HepG2 (cell line): Measurements from ENCODE around the gene DGKD. TPM values are rescaled to one million over a fixed set of nuclear protein-coding genes. Genes with fewer than 3 reads are reported as not detected.
A peak's percentile ranks its signal among the peaks of the same experiment; 100 is the strongest.

Source experiments
- DPF2 ChIP-seq: sonication (generic); formaldehyde crosslinking; IDR thresholded peaks from 2 replicates; pipeline ENCODE4 v1.4.0; 2020; ENCODE audit warnings: mild to moderate bottlenecking, low read depth, missing genetic modification reagents, borderline replicate concordance
- HES4 ChIP-seq: sonication (generic); formaldehyde crosslinking; IDR thresholded peaks from 2 replicates; pipeline ENCODE4 v1.9.0; 2021; ENCODE audit warnings: mild to moderate bottlenecking, missing genetic modification reagents, borderline replicate concordance
- LCORL ChIP-seq, 2 experiments: fragments of 450-650 bp in 1 of 2; sonication (generic) in 1 of 2; formaldehyde crosslinking in 1 of 2; IDR thresholded peaks; 2 replicates each; pipeline versions ENCODE4 v1.5.0 to v1.6.1; 2017 to 2020; ENCODE audit warnings: antibody characterized with exemption in 1 of 2, missing genetic modification reagents in 1 of 2
- MTF2 ChIP-seq: sonication (generic); formaldehyde crosslinking; IDR thresholded peaks from 2 replicates; pipeline ENCODE4 v1.5.0; 2020; ENCODE audit warnings: missing genetic modification reagents, borderline replicate concordance
- NFYB ChIP-seq: sonication (generic); formaldehyde crosslinking; IDR thresholded peaks from 2 replicates; pipeline ENCODE4 v1.4.0; 2020; ENCODE audit warnings: missing genetic modification reagents
- NFYC ChIP-seq: IDR thresholded peaks from 2 replicates; pipeline ENCODE4 v1.6.1; 2016; ENCODE audit warnings: missing genetic modification reagents, missing compliant biosample characterization
- ZNF264 ChIP-seq: sonication (generic); formaldehyde crosslinking; IDR thresholded peaks from 2 replicates; pipeline ENCODE4 v1.4.0; 2020; ENCODE audit warnings: missing genetic modification reagents
- ZNF383 ChIP-seq: sonication (generic); formaldehyde crosslinking; IDR thresholded peaks from 2 replicates; pipeline ENCODE4 v1.4.0; 2020; ENCODE audit warnings: missing genetic modification reagents, mild to moderate bottlenecking, borderline replicate concordance
- ZNF569 ChIP-seq: sonication (generic); formaldehyde crosslinking; IDR thresholded peaks from 2 replicates; pipeline ENCODE4 v1.5.0; 2020; ENCODE audit warnings: mild to moderate bottlenecking, missing genetic modification reagents, moderate library complexity, borderline replicate concordance
- ZSCAN29 ChIP-seq: sonication (generic); formaldehyde crosslinking; conservative IDR thresholded peaks from 2 replicates; pipeline ENCODE4 v1.4.0; 2020; ENCODE audit warnings: mild to moderate bottlenecking, missing genetic modification reagents
- polyA plus RNA-seq, 8 experiments: library from polyadenylated mRNA; depleted of rRNA in 3 of 8; stranded (reverse) in 7 of 8; unstranded in 1 of 8; fragments of >200 nt; fragmentation: Illumina TruSeq in 4 of 8; extraction: Trizol in 4 of 8; gene quantifications; 2 replicates each; pipeline versions ENCODE4 v1.2.1 to v1.2.3, GENCODE V29; 2011 to 2016; ENCODE audit warnings: low read depth in 4 of 8, missing spikeins in 1 of 8, mixed read lengths in 1 of 8; ENCODE audit not compliant: insufficient read depth in 1 of 8
- total RNA-seq, 5 experiments: library from RNA; depleted of rRNA; stranded (reverse); fragments of >200 nt; fragmentation: Illumina TruSeq; extraction: Trizol; gene quantifications; 2 replicates each; pipeline ENCODE4 v1.2.3, GENCODE V29; 2016; ENCODE audit warnings: low read depth in 1 of 5
- TF ChIP-seq, protein P1 (sequence below): sonication (generic); formaldehyde crosslinking; IDR thresholded peaks from 2 replicates; pipeline ENCODE4 v1.4.0; 2020; ENCODE audit warnings: missing genetic modification reagents, borderline replicate concordance
- TF ChIP-seq, protein P2 (sequence below): sonication (generic); formaldehyde crosslinking; IDR thresholded peaks from 2 replicates; pipeline ENCODE4 v1.5.0; 2020; ENCODE audit warnings: mild to moderate bottlenecking, missing genetic modification reagents, borderline replicate concordance
- TF ChIP-seq, protein P3 (sequence below), 2 experiments: sonication (generic) in 1 of 2; formaldehyde crosslinking in 1 of 2; IDR thresholded peaks; 2 replicates each; pipeline versions ENCODE4 v1.5.1 to v1.6.1; 2011 to 2020; ENCODE audit warnings: borderline replicate concordance in 1 of 2, low read depth in 1 of 2, low read length in 1 of 2, mild to moderate bottlenecking in 1 of 2, missing genetic modification reagents in 1 of 2, moderate library complexity in 1 of 2
- TF ChIP-seq, protein P4 (sequence below): sonication (generic); formaldehyde crosslinking; conservative IDR thresholded peaks from 2 replicates; pipeline ENCODE4 v1.8.1; 2023; ENCODE audit warnings: missing genetic modification reagents

DGKD gene
- total and polyA plus RNA-seq, 2 of the 13 experiments (the other 11 are each of a cell fraction or from before 2014, with no cell fraction given), result 24.5 to 33.2 TPM

DNA sequence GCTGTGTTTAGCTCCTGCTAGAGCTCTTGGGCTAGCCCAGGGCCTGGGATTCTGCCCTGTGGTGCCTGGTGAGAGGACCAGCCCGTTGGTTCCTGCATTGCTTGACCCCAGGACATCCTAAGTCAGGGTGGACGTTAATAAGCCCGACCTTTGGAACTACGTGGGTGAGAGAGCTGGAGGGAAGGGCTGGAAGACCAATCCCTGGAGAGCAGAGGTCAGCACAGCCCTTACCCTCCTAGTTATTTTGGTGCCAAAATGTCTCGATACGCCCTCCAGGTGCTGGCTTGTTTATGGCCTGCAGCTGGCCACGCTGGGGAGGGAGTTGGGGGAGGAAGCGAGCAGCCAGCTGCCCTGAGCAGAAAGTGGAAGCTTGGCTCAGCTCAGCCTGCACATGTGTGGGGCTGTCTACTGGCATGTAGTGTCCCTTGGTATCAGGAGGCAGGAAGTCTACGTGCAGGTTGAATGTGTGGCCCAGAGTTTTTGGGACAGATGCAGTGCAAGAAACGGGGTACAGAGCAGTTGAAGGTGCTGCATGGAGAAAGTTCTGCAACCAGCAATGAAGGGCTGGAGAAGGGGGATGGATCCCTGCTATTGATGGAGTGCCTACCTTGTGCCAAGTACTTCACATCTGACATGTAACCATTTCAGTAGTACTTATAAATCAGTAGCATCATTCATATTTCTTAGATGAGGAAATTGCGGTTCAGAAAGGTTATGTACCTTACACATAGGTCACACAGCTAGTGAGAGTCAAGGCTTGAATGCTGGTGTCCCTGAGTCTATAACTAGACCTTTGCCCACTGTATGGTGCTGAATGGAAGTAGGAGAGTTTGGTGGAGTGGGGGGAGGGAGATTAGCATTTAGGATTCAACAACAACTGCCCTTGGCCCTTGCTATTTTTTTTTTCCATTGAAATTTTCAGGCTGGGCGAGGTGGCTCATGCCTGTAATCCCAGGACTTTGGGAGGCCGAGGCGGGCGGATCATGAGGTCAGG, 5.0 kb upstream of the DGKD start (continued):
- TF ChIP-seq, protein P1, sequence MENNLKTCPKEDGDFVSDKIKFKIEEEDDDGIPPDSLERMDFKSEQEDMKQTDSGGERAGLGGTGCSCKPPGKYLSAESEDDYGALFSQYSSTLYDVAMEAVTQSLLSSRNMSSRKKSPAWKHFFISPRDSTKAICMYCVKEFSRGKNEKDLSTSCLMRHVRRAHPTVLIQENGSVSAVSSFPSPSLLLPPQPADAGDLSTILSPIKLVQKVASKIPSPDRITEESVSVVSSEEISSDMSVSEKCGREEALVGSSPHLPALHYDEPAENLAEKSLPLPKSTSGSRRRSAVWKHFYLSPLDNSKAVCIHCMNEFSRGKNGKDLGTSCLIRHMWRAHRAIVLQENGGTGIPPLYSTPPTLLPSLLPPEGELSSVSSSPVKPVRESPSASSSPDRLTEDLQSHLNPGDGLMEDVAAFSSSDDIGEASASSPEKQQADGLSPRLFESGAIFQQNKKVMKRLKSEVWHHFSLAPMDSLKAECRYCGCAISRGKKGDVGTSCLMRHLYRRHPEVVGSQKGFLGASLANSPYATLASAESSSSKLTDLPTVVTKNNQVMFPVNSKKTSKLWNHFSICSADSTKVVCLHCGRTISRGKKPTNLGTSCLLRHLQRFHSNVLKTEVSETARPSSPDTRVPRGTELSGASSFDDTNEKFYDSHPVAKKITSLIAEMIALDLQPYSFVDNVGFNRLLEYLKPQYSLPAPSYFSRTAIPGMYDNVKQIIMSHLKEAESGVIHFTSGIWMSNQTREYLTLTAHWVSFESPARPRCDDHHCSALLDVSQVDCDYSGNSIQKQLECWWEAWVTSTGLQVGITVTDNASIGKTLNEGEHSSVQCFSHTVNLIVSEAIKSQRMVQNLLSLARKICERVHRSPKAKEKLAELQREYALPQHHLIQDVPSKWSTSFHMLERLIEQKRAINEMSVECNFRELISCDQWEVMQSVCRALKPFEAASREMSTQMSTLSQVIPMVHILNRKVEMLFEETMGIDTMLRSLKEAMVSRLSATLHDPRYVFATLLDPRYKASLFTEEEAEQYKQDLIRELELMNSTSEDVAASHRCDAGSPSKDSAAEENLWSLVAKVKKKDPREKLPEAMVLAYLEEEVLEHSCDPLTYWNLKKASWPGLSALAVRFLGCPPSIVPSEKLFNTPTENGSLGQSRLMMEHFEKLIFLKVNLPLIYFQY (CRISPR knock-in tag), result 0 out of 2 replicates have a peak, but pooled peaks have one; percentile 32
- TF ChIP-seq DPF2 (CRISPR knock-in tag) (peak; percentile 51; the same call in 1 of the 2 replicates), ZSCAN29 (CRISPR knock-in tag) (peak; percentile 71), ZNF264 (no peak), NFYB (CRISPR knock-in tag) (no peak), MTF2 (CRISPR knock-in tag) (peak; percentile 94), NFYC (peak; percentile 24; the same call in 1 of the 2 replicates), LCORL (IDR thresholded peaks at IDR 0.05) (no peak), LCORL (CRISPR knock-in tag; IDR thresholded peaks at IDR 0.05) (peak; percentile 92), ZNF569 (no peak), HES4 (CRISPR knock-in tag) (no peak), ZNF383 (CRISPR knock-in tag) (peak; percentile 74; the same call in 1 of the 2 replicates)
- TF ChIP-seq, protein P2, sequence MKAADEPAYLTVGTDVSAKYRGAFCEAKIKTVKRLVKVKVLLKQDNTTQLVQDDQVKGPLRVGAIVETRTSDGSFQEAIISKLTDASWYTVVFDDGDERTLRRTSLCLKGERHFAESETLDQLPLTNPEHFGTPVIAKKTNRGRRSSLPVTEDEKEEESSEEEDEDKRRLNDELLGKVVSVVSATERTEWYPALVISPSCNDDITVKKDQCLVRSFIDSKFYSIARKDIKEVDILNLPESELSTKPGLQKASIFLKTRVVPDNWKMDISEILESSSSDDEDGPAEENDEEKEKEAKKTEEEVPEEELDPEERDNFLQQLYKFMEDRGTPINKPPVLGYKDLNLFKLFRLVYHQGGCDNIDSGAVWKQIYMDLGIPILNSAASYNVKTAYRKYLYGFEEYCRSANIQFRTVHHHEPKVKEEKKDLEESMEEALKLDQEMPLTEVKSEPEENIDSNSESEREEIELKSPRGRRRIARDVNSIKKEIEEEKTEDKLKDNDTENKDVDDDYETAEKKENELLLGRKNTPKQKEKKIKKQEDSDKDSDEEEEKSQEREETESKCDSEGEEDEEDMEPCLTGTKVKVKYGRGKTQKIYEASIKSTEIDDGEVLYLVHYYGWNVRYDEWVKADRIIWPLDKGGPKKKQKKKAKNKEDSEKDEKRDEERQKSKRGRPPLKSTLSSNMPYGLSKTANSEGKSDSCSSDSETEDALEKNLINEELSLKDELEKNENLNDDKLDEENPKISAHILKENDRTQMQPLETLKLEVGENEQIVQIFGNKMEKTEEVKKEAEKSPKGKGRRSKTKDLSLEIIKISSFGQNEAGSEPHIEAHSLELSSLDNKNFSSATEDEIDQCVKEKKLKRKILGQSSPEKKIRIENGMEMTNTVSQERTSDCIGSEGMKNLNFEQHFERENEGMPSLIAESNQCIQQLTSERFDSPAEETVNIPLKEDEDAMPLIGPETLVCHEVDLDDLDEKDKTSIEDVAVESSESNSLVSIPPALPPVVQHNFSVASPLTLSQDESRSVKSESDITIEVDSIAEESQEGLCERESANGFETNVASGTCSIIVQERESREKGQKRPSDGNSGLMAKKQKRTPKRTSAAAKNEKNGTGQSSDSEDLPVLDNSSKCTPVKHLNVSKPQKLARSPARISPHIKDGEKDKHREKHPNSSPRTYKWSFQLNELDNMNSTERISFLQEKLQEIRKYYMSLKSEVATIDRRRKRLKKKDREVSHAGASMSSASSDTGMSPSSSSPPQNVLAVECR (CRISPR knock-in tag), result peak; percentile 68
- TF ChIP-seq, protein P3, sequence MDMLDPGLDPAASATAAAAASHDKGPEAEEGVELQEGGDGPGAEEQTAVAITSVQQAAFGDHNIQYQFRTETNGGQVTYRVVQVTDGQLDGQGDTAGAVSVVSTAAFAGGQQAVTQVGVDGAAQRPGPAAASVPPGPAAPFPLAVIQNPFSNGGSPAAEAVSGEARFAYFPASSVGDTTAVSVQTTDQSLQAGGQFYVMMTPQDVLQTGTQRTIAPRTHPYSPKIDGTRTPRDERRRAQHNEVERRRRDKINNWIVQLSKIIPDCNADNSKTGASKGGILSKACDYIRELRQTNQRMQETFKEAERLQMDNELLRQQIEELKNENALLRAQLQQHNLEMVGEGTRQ (IDR thresholded peaks at IDR 0.05; ENCODE audit: low read depth, low read length), result no peak
- TF ChIP-seq, protein P3 (CRISPR knock-in tag; IDR thresholded peaks at IDR 0.05; ENCODE audit: borderline replicate concordance), result no peak
- TF ChIP-seq, protein P4, sequence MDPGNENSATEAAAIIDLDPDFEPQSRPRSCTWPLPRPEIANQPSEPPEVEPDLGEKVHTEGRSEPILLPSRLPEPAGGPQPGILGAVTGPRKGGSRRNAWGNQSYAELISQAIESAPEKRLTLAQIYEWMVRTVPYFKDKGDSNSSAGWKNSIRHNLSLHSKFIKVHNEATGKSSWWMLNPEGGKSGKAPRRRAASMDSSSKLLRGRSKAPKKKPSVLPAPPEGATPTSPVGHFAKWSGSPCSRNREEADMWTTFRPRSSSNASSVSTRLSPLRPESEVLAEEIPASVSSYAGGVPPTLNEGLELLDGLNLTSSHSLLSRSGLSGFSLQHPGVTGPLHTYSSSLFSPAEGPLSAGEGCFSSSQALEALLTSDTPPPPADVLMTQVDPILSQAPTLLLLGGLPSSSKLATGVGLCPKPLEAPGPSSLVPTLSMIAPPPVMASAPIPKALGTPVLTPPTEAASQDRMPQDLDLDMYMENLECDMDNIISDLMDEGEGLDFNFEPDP, result 0 out of 2 replicates have a peak, but pooled peaks have one; percentile 81
